NK-92 treated with Interleukin-12 subunit alpha and Interleukin-12 subunit beta, amount 100 ng/mL, for 24 hours (cell line): ENCODE data around the gene LTB4R2.

Source experiments
- DNase-seq: peaks from one replicate; lab custom pipeline; 2025; lab: John Stamatoyannopoulos, UW

Gene LTB4R2

DNA sequence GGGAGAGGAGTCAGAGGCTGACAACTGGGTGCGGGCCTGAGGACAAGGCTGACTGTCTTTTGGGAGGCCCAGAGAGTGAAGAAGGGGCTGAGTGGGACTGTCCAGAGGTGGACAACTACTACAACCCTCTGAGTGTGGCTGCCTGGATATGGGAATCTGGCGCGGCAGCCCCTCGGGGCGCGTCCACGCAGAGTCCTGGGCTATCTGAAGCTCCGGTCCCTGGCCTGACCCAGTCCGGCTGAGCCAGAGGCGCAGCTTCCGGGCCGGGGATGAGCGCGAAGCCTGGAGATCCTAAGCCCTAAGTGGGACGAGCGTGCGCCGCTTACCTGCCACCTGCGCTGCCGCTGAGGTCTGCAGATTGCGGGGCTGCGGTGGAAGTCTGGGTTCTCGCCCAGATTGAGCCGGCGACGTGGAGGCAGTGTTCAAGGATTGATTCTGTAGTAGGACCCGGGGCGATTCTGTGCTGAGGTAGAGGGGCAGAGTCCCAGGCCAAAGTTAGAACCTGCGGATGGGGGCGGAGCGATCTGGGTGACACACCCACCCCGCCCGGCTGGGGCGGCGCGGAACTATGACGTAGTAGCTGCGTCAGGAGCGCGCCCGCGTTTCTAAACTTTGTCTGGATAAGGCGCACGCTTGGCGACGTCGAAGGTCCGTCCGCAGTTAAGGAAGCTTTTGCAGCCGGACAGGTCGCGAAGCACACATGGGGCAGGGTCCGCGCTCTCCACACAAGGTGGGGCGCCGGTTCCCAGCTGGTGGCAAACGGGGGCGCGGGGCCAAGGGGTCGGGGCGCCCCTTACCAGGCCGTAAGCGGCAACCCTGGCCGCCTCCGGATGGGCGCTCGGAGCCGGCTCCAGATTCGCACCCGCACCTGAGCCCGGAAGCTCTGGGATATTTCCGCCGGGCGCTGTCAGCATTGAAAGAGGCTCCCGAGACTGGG lies 10.4 kb upstream of the LTB4R2 start, which contains the start of the genes DHRS1 and NOP9:
Gene DHRS1 (minus strand): TSS at position 526 of the 937 bp plus-strand sequence. CDS start 674 bp downstream, outside the sequence.
Gene NOP9 (plus strand): TSS at position 596 of the 937 bp plus-strand sequence. CDS start 105 bp downstream, at position 701.
- peak; percentile 81 for DNase-seq

- DNase-seq = no peak
These were observed 9.5 kb upstream of the LTB4R2 start for GRCh38 chr14:24300326-24300980.

DNA sequence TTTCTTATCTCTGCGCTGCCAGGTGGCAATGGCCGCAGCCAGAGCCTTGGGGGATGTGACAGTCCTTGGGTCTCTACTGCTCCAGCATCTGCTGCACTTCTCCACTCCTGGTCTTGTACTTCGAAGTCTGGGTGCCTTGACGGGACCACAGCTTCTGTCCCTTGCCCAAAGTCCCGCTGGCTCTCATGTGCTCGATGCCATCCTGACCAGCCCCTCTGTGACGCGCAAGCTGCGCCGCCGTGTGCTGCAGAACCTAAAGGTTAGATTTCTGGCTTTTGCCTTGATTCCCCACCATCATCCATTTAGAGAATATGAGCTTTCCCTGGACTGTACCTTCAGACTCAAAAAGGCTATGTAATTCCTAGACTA lies 5.9 kb upstream of the LTB4R2 start:
- no peak for DNase-seq

DNA sequence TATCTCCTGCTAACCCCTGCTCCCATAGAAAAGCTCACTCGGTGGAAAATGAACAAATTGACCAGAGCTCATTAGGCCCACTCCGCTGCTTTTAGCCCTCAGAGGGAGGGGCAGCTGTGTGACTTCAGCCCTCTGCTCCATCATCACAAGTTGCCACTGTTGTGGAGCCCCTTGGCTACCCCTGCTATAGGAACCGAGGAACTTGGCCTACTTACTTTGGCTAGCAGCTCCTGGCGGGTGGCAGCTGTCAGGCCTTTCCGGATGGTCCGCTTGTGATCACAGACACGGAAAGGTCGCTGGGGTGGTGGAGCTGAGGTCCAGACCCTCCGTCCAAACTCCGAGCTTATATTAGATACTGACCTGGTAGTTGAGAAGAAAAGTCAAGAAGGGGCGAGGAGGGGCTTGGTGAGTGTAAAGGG lies 2.8 kb upstream of the LTB4R2 start:
- no peak for DNase-seq

DNA sequence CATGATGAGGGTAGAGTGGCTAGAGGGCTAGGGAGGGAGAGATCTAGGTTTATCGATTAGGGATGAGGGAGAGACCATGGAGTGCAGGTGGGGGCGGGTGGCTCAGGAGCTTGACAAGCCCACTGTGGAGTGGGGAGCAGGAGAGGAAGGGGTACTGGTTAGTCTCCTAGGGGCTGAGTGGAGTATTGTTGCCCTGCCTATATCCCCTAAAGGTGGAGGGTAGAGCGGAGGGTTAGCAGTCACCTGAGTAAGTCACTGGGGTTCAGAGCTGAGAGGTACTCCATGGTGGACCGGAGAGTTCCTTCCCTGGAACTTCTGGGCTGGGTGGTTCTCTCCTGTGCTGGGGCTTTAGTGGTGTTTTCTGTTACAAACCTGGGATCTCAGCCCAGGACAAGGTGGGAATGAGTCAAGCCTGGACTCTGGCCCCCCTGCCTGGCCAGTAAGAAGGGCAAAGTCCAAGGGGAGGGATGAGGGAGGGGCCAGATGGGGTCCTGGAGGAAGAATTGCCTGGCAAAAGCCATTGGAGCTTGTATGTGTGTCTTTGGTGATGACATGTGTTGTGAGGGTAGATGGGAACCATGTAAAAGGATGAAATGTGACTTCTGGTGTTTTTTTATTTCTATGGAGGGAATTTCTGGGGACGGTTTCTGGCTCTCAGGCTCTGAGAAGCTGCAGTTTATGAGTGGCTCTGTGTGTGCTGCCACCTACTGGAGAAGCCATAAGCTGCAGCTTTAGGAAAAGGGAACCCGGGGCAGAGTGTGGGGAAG lies 2.2 kb upstream of the LTB4R2 start, which contains the start of gene CIDEB:
Gene CIDEB (minus strand): TSS at position 403 of the 767 bp plus-strand sequence. CDS start 119 bp downstream, at position 284.
- peak; percentile 19 for DNase-seq

- no peak for DNase-seq
These were observed 1.4 kb upstream of the LTB4R2 start for GRCh38 chr14:24308342-24309124.

DNA sequence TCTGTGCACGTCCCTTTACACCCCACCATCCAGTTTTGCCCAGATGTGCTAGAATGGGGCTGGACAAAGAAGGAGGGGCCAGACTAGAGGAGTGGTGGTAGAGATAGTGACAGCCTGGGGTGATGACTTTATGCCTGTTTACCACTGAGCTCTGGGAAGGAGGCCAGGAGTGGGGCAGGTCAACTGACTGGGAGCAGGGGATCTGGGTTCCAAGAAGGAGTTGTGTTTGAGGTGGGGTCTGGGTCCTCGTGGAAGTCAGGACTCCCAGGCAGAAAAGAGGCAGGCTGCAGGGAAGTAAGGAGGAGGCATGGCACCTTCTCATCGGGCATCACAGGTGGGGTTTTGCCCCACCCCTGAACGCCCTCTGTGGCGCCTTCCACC lies 315 bp downstream of the LTB4R2 start:
- no peak for DNase-seq

DNA sequence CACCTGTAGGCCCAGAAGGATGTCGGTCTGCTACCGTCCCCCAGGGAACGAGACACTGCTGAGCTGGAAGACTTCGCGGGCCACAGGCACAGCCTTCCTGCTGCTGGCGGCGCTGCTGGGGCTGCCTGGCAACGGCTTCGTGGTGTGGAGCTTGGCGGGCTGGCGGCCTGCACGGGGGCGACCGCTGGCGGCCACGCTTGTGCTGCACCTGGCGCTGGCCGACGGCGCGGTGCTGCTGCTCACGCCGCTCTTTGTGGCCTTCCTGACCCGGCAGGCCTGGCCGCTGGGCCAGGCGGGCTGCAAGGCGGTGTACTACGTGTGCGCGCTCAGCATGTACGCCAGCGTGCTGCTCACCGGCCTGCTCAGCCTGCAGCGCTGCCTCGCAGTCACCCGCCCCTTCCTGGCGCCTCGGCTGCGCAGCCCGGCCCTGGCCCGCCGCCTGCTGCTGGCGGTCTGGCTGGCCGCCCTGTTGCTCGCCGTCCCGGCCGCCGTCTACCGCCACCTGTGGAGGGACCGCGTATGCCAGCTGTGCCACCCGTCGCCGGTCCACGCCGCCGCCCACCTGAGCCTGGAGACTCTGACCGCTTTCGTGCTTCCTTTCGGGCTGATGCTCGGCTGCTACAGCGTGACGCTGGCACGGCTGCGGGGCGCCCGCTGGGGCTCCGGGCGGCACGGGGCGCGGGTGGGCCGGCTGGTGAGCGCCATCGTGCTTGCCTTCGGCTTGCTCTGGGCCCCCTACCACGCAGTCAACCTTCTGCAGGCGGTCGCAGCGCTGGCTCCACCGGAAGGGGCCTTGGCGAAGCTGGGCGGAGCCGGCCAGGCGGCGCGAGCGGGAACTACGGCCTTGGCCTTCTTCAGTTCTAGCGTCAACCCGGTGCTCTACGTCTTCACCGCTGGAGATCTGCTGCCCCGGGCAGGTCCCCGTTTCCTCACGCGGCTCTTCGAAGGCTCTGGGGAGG lies 985 bp downstream of the LTB4R2 start, which contains the start of gene LTB4R:
Gene LTB4R (plus strand): TSS at position 857 of the 959 bp plus-strand sequence. CDS start 4,150 bp downstream, outside the sequence.
- no peak for DNase-seq

- no peak for DNase-seq
These were observed 2.1 kb downstream of the LTB4R2 start for GRCh38 chr14:24311837-24312615.

GRCh38 chr14:24312736-24313507 lies 3.0 kb downstream of the LTB4R2 start:
- DNase-seq = no peak

- DNase-seq = no peak
These were observed 4.0 kb downstream of the LTB4R2 start for GRCh38 chr14:24313913-24314312.

- no peak for DNase-seq
These were observed 4.6 kb downstream of the LTB4R2 start for GRCh38 chr14:24314377-24315193.

DNA sequence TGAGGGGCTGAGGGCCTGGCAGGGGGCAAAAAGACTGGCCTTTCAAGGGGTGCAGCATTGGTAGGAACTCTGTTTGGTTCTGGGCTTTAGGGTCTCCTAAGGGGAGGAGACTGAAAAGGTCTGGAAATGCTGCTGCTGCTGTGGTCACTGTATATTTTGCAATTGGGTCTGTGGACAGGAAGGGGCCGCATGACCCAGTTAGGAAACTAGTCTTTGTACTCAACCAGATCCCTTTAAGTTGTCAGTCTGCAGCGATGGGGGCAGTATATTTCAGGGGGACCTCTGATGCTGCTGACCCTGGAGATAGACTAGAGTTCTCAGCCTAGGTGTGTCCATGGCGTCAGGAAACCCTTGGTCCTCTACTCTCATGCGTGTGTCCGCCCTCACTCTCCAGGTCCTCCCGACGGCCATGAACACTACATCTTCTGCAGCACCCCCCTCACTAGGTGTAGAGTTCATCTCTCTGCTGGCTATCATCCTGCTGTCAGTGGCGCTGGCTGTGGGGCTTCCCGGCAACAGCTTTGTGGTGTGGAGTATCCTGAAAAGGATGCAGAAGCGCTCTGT lies 5.4 kb downstream of the LTB4R2 start:
- DNase-seq = no peak

DNA sequence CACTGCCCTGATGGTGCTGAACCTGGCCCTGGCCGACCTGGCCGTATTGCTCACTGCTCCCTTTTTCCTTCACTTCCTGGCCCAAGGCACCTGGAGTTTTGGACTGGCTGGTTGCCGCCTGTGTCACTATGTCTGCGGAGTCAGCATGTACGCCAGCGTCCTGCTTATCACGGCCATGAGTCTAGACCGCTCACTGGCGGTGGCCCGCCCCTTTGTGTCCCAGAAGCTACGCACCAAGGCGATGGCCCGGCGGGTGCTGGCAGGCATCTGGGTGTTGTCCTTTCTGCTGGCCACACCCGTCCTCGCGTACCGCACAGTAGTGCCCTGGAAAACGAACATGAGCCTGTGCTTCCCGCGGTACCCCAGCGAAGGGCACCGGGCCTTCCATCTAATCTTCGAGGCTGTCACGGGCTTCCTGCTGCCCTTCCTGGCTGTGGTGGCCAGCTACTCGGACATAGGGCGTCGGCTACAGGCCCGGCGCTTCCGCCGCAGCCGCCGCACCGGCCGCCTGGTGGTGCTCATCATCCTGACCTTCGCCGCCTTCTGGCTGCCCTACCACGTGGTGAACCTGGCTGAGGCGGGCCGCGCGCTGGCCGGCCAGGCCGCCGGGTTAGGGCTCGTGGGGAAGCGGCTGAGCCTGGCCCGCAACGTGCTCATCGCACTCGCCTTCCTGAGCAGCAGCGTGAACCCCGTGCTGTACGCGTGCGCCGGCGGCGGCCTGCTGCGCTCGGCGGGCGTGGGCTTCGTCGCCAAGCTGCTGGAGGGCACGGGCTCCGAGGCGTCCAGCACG lies 6.1 kb downstream of the LTB4R2 start:
- DNase-seq = no peak

GRCh38 chr14:24316597-24316950 lies 6.6 kb downstream of the LTB4R2 start:
- DNase-seq = no peak

GRCh38 chr14:24317141-24317928 lies 7.4 kb downstream of the LTB4R2 start:
- no peak for DNase-seq
